Loucy (cell line): ENCODE results near the gene BCAS3.

ENCODE experiments used
- H2AFZ ChIP-seq: fragments of 200-600 bp; sonication (generic); 2 replicates; pipeline ENCODE4 v1.6.0; 2016; ENCODE audit warnings: antibody characterized with exemption, mild to moderate bottlenecking, low read length, moderate library complexity
- H3F3A ChIP-seq: fragments of 200-600 bp; 2 replicates; pipeline ENCODE4 v1.6.0; 2016; ENCODE audit warnings: antibody characterized with exemption, low read depth, mild to moderate bottlenecking
- H3K27me3 ChIP-seq: fragments of 200-600 bp; sonication (generic); 2 replicates; pipeline ENCODE4 v1.6.1; 2014; ENCODE audit warnings: low read length, mild to moderate bottlenecking; ENCODE audit not compliant: insufficient read depth, poor library complexity, severe bottlenecking
- H3K36me3 ChIP-seq: fragments of 200-600 bp; sonication (generic); 2 replicates; pipeline ENCODE4 v1.6.1; 2016; ENCODE audit warnings: low read length; ENCODE audit not compliant: insufficient read depth
- H3K4me1 ChIP-seq: fragments of 200-600 bp; sonication (generic); 2 replicates; pipeline ENCODE4 v1.5.1; 2014; ENCODE audit warnings: low read length, mild to moderate bottlenecking; ENCODE audit not compliant: insufficient read depth, poor library complexity, severe bottlenecking
- H3K4me2 ChIP-seq: fragments of 200-600 bp; sonication (generic); 2 replicates; pipeline ENCODE4 v1.6.0; 2014; ENCODE audit warnings: antibody characterized with exemption, low read length, low read depth, mild to moderate bottlenecking; ENCODE audit not compliant: poor library complexity, severe bottlenecking
- H3K4me3 ChIP-seq: fragments of 200-600 bp; sonication (generic); 2 replicates; pipeline ENCODE4 v1.5.1; 2014; ENCODE audit warnings: low read length, mild to moderate bottlenecking, mixed read lengths; ENCODE audit not compliant: poor library complexity, severe bottlenecking
- H3K79me2 ChIP-seq: fragments of 200-600 bp; sonication (generic); 2 replicates; pipeline ENCODE4 v1.6.1; 2014; ENCODE audit warnings: low read length; ENCODE audit not compliant: insufficient read depth
- H3K9ac ChIP-seq: fragments of 200-600 bp; sonication (generic); 2 replicates; pipeline ENCODE4 v1.6.0; 2014; ENCODE audit warnings: mild to moderate bottlenecking, low read depth, low read length, moderate library complexity; ENCODE audit not compliant: poor library complexity, severe bottlenecking
- H3K9me2 ChIP-seq: fragments of 200-600 bp; sonication (generic); replicated peaks from 2 replicates; pipeline ENCODE4 v1.6.1; 2016; ENCODE audit warnings: low read depth, low read length, mixed read lengths
- H3K9me3 ChIP-seq: fragments of 200-600 bp; sonication (generic); 2 replicates; pipeline ENCODE4 v1.6.1; 2014; ENCODE audit warnings: mild to moderate bottlenecking, antibody characterized with exemption, low read length, low read depth; ENCODE audit not compliant: insufficient read depth
- H4K20me1 ChIP-seq: fragments of 200-600 bp; sonication (generic); 2 replicates; pipeline ENCODE4 v1.6.0; 2014; ENCODE audit warnings: antibody characterized with exemption, low read length, mild to moderate bottlenecking; ENCODE audit not compliant: insufficient read depth, poor library complexity, severe bottlenecking
- EZH2phosphoT487 ChIP-seq: fragments of 200-600 bp; IDR thresholded peaks from 2 replicates; pipeline ENCODE4 v1.6.1; 2018; ENCODE audit warnings: antibody characterized with exemption, mild to moderate bottlenecking, moderate library complexity, borderline replicate concordance
- TF ChIP-seq, protein P1 (sequence below): fragments of 200-600 bp; sonication (generic); conservative IDR thresholded peaks from 2 replicates; pipeline ENCODE4 v1.5.1; 2014; ENCODE audit warnings: mild to moderate bottlenecking, antibody characterized with exemption, low read length

The BCAS3 gene

DNA sequence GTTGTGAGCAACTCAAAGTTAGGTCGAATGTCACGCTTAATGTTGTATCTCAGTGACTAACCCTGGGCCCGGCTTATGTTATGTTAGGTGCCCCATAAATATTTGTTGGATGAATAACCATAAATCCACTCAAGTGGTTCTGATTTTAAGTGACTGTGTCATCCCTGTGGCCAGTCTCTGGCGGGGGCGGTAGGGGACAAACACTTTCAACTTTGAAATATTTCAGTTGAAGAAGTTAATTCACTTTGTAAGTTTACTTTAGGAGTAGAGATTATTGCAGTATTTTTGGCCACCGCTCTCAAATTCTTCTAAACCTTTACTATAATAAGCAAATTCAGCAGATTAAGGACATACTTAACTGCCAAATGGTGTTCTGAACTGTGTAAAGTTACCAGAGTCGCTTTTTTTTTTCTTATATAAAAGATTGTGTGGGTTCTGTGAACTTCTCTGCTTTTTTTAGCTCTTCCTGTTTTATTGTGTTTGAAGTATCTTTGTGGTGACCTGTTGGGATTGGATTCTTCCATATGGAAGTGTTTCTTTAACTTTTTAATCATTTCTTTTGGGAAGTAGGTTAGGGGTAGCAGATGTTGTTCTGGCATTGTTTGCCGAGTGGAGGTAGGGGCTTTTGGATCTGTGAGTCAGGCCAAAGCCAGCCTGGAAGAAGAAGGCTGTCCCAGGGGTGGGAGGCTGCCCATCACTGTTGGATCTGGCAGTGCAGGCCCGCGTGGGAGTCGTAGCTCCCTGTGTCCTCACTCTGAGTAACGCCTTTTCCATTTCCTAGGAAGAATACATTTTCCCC is 660.5 kb downstream of the BCAS3 start:
- Histone ChIP-seq H3F3A (no peaks in the 10 kb centered on the region), H3K9me2 (no peaks in the 10 kb centered on the region), H2AFZ (no peak overlapping the region), H3K4me2 (no peak overlapping the region), H3K79me2 (no peaks in the 10 kb centered on the region), H3K36me3 (no peaks in the 10 kb centered on the region), H3K27me3 (no peaks in the 10 kb centered on the region), H3K4me1 (peaks cover 5% of the 10 kb centered on the region), H3K9me3 (no peaks in the 10 kb centered on the region), H3K4me3 (no peak overlapping the region), H3K9ac (no peak overlapping the region), H4K20me1 (no peaks in the 10 kb centered on the region)
- TF ChIP-seq EZH2phosphoT487 = no peak
- TF ChIP-seq, protein P1, sequence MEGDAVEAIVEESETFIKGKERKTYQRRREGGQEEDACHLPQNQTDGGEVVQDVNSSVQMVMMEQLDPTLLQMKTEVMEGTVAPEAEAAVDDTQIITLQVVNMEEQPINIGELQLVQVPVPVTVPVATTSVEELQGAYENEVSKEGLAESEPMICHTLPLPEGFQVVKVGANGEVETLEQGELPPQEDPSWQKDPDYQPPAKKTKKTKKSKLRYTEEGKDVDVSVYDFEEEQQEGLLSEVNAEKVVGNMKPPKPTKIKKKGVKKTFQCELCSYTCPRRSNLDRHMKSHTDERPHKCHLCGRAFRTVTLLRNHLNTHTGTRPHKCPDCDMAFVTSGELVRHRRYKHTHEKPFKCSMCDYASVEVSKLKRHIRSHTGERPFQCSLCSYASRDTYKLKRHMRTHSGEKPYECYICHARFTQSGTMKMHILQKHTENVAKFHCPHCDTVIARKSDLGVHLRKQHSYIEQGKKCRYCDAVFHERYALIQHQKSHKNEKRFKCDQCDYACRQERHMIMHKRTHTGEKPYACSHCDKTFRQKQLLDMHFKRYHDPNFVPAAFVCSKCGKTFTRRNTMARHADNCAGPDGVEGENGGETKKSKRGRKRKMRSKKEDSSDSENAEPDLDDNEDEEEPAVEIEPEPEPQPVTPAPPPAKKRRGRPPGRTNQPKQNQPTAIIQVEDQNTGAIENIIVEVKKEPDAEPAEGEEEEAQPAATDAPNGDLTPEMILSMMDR = no peak

- Histone ChIP-seq H3K9ac (no peak overlapping the region), H4K20me1 (no peaks in the 10 kb centered on the region), H3K36me3 (no peaks in the 10 kb centered on the region), H3K79me2 (no peaks in the 10 kb centered on the region), H2AFZ (no peak overlapping the region), H3K4me3 (no peak overlapping the region), H3K4me2 (no peak overlapping the region), H3K9me3 (no peaks in the 10 kb centered on the region), H3K4me1 (peaks cover 5% of the 10 kb centered on the region), H3K9me2 (no peaks in the 10 kb centered on the region), H3K27me3 (no peaks in the 10 kb centered on the region), H3F3A (no peaks in the 10 kb centered on the region)
- no peak for TF ChIP-seq EZH2phosphoT487
- TF ChIP-seq, protein P1 = no peak
These were observed 661.3 kb downstream of the BCAS3 start for GRCh38 chr17:61338874-61339478.

GRCh38 chr17:61340431-61341209 is 663.0 kb downstream of the BCAS3 start:
- TF ChIP-seq, protein P1 = no peak
- no peak for TF ChIP-seq EZH2phosphoT487
- Histone ChIP-seq H3K9me3 (no peaks in the 10 kb centered on the region), H3K27me3 (no peaks in the 10 kb centered on the region), H3K4me1 (peaks cover 9% of the 10 kb centered on the region), H4K20me1 (no peaks in the 10 kb centered on the region), H3F3A (no peaks in the 10 kb centered on the region), H3K79me2 (no peaks in the 10 kb centered on the region), H3K4me3 (no peak overlapping the region), H3K36me3 (no peaks in the 10 kb centered on the region), H3K9me2 (no peaks in the 10 kb centered on the region), H3K4me2 (no peak overlapping the region), H2AFZ (no peak overlapping the region), H3K9ac (no peak overlapping the region)
